ENCODE results near the gene CEP295NL.

- peak in 10 of 12 donors; percentile 23 to 52 (median 32) for TF ChIP-seq CTCF (IDR thresholded peaks at IDR 0.05)
- TF ChIP-seq POLR2A (IDR thresholded peaks at IDR 0.05) = peak in 1 of 2 donors; percentile 43
Observed at GRCh38 chr17:78925234-78925633, 22.2 kb upstream of the CEP295NL start, which contains the start of gene TIMP2.
